D721Med (cell line): ENCODE results near the gene VMAC.

ENCODE experiments used
- DNase-seq: peaks from one replicate; pipeline ENCODE4 v3.0.0; 2011; ENCODE audit warnings: low spot score; ENCODE audit not compliant: insufficient read length
- FAIRE-seq: peaks from 2 replicates; lab custom pipeline; 2011; peaks lifted over from hg19 to GRCh38; lab: Jason Lieb, UNC
- CTCF ChIP-seq: IDR thresholded peaks from 2 replicates; pipeline ENCODE4 v1.5.1; 2012; ENCODE audit warnings: mild to moderate bottlenecking, control low read depth; ENCODE audit not compliant: insufficient read depth; ENCODE audit errors: missing control alignments

VMAC gene

GRCh38 chr19:5940260-5941208, 35.9 kb downstream of the VMAC start:
- DNase-seq: no peak
- no peak for FAIRE-seq
- TF ChIP-seq CTCF: no peak

GRCh38 chr19:5941673-5942072, 37.0 kb downstream of the VMAC start:
- DNase-seq: no peak
- no peak for FAIRE-seq
- no peak for TF ChIP-seq CTCF

GRCh38 chr19:5943045-5943444, 38.4 kb downstream of the VMAC start:
- DNase-seq: no peak
- TF ChIP-seq CTCF: no peak
- no peak for FAIRE-seq

- TF ChIP-seq CTCF: no peak
- FAIRE-seq (no peak), DNase-seq (no peak)
Measured at GRCh38 chr19:5943623-5944022, 39.0 kb downstream of the VMAC start.

- no peak for FAIRE-seq
- no peak for TF ChIP-seq CTCF
- DNase-seq: no peak
Measured at GRCh38 chr19:5947435-5947834, 42.8 kb downstream of the VMAC start.

GRCh38 chr19:5948752-5949564, 44.3 kb downstream of the VMAC start:
- TF ChIP-seq CTCF: no peak
- FAIRE-seq: no peak
- no peak for DNase-seq
